ENCODE measurements around the gene PROCR. TPM values are rescaled to one million over a fixed set of nuclear protein-coding genes. Genes with fewer than 3 reads are reported as not detected.

The PROCR gene
- total RNA-seq, 8 experiments from 2014 or later = 0.11 to 60.3 (median 3.6) TPM; not detected in 1

GRCh38 chr20:35216541-35216940 is 44.7 kb downstream of the PROCR start:
- no peaks in the 10 kb centered on the region for H3K4me1 ChIP-seq (replicated peaks in 1 of 2)
- ATAC-seq (replicated peaks in 6 of 8) = peak in 1 of 8 experiments; percentile 29
- 44 to 94% (median 82%) methylated on average over 2 to 5 of the region's 5 CpGs; no CpG with 5 or more reads in 1 of the 10 experiments for WGBS, 10 experiments
- H3K4me3 ChIP-seq = no peak overlapping the region
- in situ Hi-C loops (cut with MboI; ENCODE audit: low pct_unique_long_range_greater_than_20kb in 2 of 9, low sequenced_read_pairs in 9 of 9, unreplicated experiment in 9 of 9) = loop anchor here in 2 of 9 experiments (25.0 kb wide), 2 partner anchors 354 to 379 kb away; partner anchors contain the start of genes GGT7 (in 1 of the 2) and NCOA6 (in 1 of the 2)
- H3K27ac ChIP-seq = no peak overlapping the region

DNA sequence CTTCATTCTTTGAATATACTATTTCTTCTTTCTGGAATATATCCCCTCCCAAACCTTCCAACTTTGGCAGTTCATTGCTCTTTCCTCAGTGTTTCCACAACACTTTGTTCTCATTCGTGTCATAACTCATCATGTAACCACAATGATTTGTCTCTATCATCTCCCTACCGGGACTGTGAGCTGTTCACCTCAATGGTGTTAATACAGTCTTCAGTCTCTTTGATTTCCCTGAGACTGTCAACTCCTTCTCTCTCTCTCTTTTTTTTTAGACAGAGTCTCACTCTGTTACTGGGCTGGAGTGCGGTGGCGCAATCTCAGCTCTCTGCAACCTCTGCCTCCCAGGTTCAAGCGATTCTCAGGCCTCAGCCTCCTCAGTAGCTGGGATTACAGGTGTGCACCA is 52.1 kb downstream of the PROCR start:
- ATAC-seq (replicated peaks in 6 of 8) = no peak
- Histone ChIP-seq H3K4me1 (replicated peaks in 1 of 2) (peaks cover 0 to 5% of the 10 kb centered on the region in 2 donors), H3K4me3 (no peak overlapping the region), H3K27ac (no peak overlapping the region)
- in situ Hi-C loops (cut with MboI; ENCODE audit: low pct_unique_long_range_greater_than_20kb in 2 of 9, low sequenced_read_pairs in 9 of 9, unreplicated experiment in 9 of 9) = loop anchor here in 2 of 9 experiments (25.0 kb wide), 2 partner anchors 362 to 387 kb away; partner anchors contain the start of genes GGT7 (in 1 of the 2) and NCOA6 (in 1 of the 2)
- 50 to 100% (median 87%) methylated on average over 1 to 5 of the region's 5 CpGs for WGBS, 10 experiments

GRCh38 chr20:35224536-35224935 is 52.7 kb downstream of the PROCR start:
- in situ Hi-C loops (cut with MboI; ENCODE audit: low pct_unique_long_range_greater_than_20kb in 2 of 9, low sequenced_read_pairs in 9 of 9, unreplicated experiment in 9 of 9) = loop anchor here in 2 of 9 experiments (25.0 kb wide), 2 partner anchors 362 to 387 kb away; partner anchors contain the start of genes GGT7 (in 1 of the 2) and NCOA6 (in 1 of the 2)
- Histone ChIP-seq H3K4me3 (no peak overlapping the region), H3K4me1 (replicated peaks in 1 of 2) (peaks cover 0 to 5% of the 10 kb centered on the region in 2 donors), H3K27ac (no peak overlapping the region)
- WGBS, 10 experiments = 70 to 92% (median 85%) methylated on average over 2 to 5 of the region's 5 CpGs
- ATAC-seq (replicated peaks in 6 of 8) = no peak

- in situ Hi-C loops (cut with MboI; ENCODE audit: low pct_unique_long_range_greater_than_20kb in 2 of 9, low sequenced_read_pairs in 9 of 9, unreplicated experiment in 9 of 9) = no loop called here
- H3K4me3 ChIP-seq = peak overlapping the region; percentile 60 to 92 (median 71)
- peaks cover 0 to 5% of the 10 kb centered on the region in 2 donors for H3K4me1 ChIP-seq (replicated peaks in 1 of 2)
- 3 to 89% (median 42%) methylated on average over 1 to 8 of the region's 9 CpGs for WGBS, 10 experiments
- no peak overlapping the region for H3K27ac ChIP-seq
- ATAC-seq (replicated peaks in 6 of 8) = no peak
Observed at GRCh38 chr20:35225319-35226125, 53.6 kb downstream of the PROCR start.

DNA sequence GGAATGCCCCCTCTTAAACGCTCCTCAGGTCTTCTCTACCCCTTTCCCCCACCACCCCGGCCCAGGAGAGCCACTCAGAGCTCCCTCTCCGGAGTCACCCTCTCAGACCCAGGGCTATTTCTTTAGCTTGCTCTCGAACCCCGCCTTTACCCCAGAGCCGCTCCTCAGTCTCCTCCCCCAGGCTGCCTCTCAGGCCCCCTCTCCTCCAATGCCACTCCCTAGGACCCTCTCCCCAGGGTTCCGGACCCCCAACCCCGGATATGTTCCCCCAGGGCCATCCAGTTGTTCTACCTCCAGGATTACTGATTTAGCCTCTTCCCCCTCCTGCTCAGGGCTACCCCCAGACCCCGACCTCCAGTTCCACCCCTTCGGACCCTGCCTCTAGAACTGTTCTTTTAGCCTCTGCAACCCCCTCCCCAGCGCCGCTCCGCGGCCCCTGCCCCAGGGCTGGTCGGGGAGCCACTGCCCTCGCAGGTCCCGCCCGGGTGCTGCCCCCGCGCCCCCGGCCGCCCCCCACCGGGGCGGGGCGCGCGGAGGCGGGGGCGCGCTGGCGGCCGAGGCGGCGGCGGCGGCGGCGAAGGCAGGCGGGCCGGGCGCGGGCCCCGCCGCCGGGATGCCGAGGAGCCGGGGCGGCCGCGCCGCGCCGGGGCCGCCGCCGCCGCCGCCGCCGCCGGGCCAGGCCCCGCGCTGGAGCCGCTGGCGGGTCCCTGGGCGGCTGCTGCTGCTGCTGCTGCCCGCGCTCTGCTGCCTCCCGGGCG is 54.4 kb downstream of the PROCR start, which contains the start of gene MMP24:
Gene MMP24 (plus strand): TSS at position 565 of the 758 bp plus-strand sequence. CDS start 49 bp downstream, at position 614.
- Histone ChIP-seq H3K27ac (peak within 1 kb of the TSS; percentile 11 to 63), H3K4me1 (replicated peaks in 1 of 2) (peaks cover 0 to 5% of the 10 kb centered on the region in 2 donors), H3K4me3 (peak within 1 kb of the TSS; percentile 60 to 92 (median 71))
- in situ Hi-C loops (cut with MboI; ENCODE audit: low pct_unique_long_range_greater_than_20kb in 2 of 9, low sequenced_read_pairs in 9 of 9, unreplicated experiment in 9 of 9) = no loop called here
- WGBS, 10 experiments = 0% methylated on average over 1 of the region's 70 CpGs; no CpG with 5 or more reads in 9 of the 10 experiments
- ATAC-seq (replicated peaks in 6 of 8) = peak in 5 of 8 experiments; percentile 36 to 55 (median 47)

Other genes with a start within 250 kb of the PROCR start
- 100 to 1,000 TPM in 1 of 8 experiments, 10 to 100 TPM in 7; 21.1 to 104 (median 33.8) TPM for gene GSS, start 216.3 kb upstream of the PROCR start, total RNA-seq
- gene MYH7B, start 216.2 kb upstream of the PROCR start, total RNA-seq = 1 to 10 TPM in 5 of 8 experiments, under 1 TPM in 3; 0.76 to 3.0 (median 1.5) TPM
- 10 to 100 TPM; 39.2 to 65.1 (median 48.1) TPM for gene TRPC4AP, start 79.3 kb upstream of the PROCR start, total RNA-seq
- 10 to 100 TPM in 5 of 8 experiments, 1 to 10 TPM in 3; 7.0 to 52.5 (median 13.9) TPM for gene EDEM2, start 24.7 kb upstream of the PROCR start, total RNA-seq
- gene MMP24, start 54.6 kb downstream of the PROCR start, total RNA-seq = 10 to 100 TPM in 5 of 8 experiments, 1 to 10 TPM in 2, under 1 TPM in 1; 0.94 to 45.1 (median 19.9) TPM
- gene MMP24OS, start 106.0 kb downstream of the PROCR start, total RNA-seq = 10 to 100 TPM; 16.3 to 29.1 (median 19.7) TPM
- 100 to 1,000 TPM in 5 of 8 experiments, 10 to 100 TPM in 3; 77.3 to 212 (median 129) TPM for gene EIF6, start 112.7 kb downstream of the PROCR start, total RNA-seq
- gene FAM83C, start 120.4 kb downstream of the PROCR start, total RNA-seq = under 1 TPM in 5 of 8 experiments, not detected in 3; 0.15 to 0.43 (median 0.25) TPM
- gene UQCC1, start 239.9 kb downstream of the PROCR start, total RNA-seq = 10 to 100 TPM; 24.9 to 79.8 (median 39.2) TPM